CD4-positive, CD25-positive, alpha-beta regulatory T cell (primary cell): Measurements from ENCODE around the gene KIF2C. TPM values are rescaled to one million over a fixed set of nuclear protein-coding genes. Genes with fewer than 3 reads are reported as not detected.
"Not testable (repeated sequence)": the region's sequence is repeated elsewhere in the genome, so short reads cannot be mapped to it uniquely, and the experiment has no call there.

Experiments
- ATAC-seq, 2 donors: fragments of 150-1000 bp; cut with Tn5 transposase; one replicate each; pipeline ENCODE4 v1.10.0; 2021; ENCODE audit warnings: low read depth in 2 of 2, moderate number of reproducible peaks in 2 of 2, moderate library complexity in 1 of 2
- DNase-seq, 3 donors: peaks; one replicate each; pipeline versions ENCODE4 v3.0.0 to v3.0.0-alpha.2; 2012 to 2022; ENCODE audit warnings: mixed read lengths in 1 of 3
- H3K27ac ChIP-seq: one replicate; pipeline ENCODE4 v1.7.0; 2013; ENCODE audit warnings: mild to moderate bottlenecking, low read length; ENCODE audit not compliant: insufficient read depth, poor library complexity, severe bottlenecking
- H3K27me3 ChIP-seq: one replicate; pipeline ENCODE4 v1.7.0; 2013; ENCODE audit warnings: low read length; ENCODE audit not compliant: control insufficient read depth, insufficient read depth
- H3K36me3 ChIP-seq: one replicate; pipeline ENCODE4 v1.7.0; 2013; ENCODE audit warnings: mild to moderate bottlenecking, low read length, moderate library complexity; ENCODE audit not compliant: control insufficient read depth, insufficient read depth
- H3K4me1 ChIP-seq: 2 replicates; pipeline ENCODE4 v1.7.0; 2013; ENCODE audit warnings: mild to moderate bottlenecking, low read length; ENCODE audit not compliant: insufficient read depth, control insufficient read depth, poor library complexity, severe bottlenecking
- H3K4me3 ChIP-seq: one replicate; pipeline ENCODE4 v1.7.0; 2013; ENCODE audit warnings: low read depth, mild to moderate bottlenecking, low read length, moderate library complexity
- H3K9me3 ChIP-seq, 2 experiments: 1 replicate in 1 of 2; 2 replicates in 1 of 2; pipeline ENCODE4 v1.7.0; 2013; ENCODE audit warnings: low read length in 2 of 2, mild to moderate bottlenecking in 1 of 2, moderate library complexity in 1 of 2; ENCODE audit not compliant: control insufficient read depth in 2 of 2
- H3K27ac Mint-ChIP-seq, 3 donors: one replicate each; pipeline ENCODE4 v1.8.0; 2020 to 2022; ENCODE audit warnings: mild to moderate bottlenecking in 3 of 3, mixed read lengths in 3 of 3, moderate library complexity in 2 of 3
- H3K27me3 Mint-ChIP-seq: one replicate; pipeline ENCODE4 v1.8.0; 2022; ENCODE audit warnings: mild to moderate bottlenecking, mixed read lengths
- H3K36me3 Mint-ChIP-seq: one replicate; pipeline ENCODE4 v1.8.0; 2020; ENCODE audit warnings: mixed read lengths
- H3K4me1 Mint-ChIP-seq, 4 donors: one replicate each; pipeline ENCODE4 v1.8.0; 2020 to 2022; ENCODE audit warnings: mixed read lengths in 4 of 4, mild to moderate bottlenecking in 1 of 4
- H3K4me3 Mint-ChIP-seq, 4 donors: one replicate each; pipeline ENCODE4 v1.8.0; 2020 to 2022; ENCODE audit warnings: mild to moderate bottlenecking in 4 of 4, mixed read lengths in 4 of 4, moderate library complexity in 3 of 4
- H3K9me3 Mint-ChIP-seq, 7 donors: one replicate each; pipeline ENCODE4 v1.8.0; 2020 to 2022; ENCODE audit warnings: mixed read lengths in 7 of 7, mild to moderate bottlenecking in 3 of 7, moderate library complexity in 2 of 7
- polyA plus RNA-seq, 4 donors: library from polyadenylated mRNA; unstranded; fragments of 300-500 nt; fragmentation: Illumina TruSeq; gene quantifications; one replicate each; pipeline ENCODE4 v1.2.3, GENCODE V29; 2021
- total RNA-seq: library from RNA; stranded (reverse); gene quantifications from one replicate; pipeline ENCODE4 v1.2.3, GENCODE V29; 2022

The KIF2C gene
- total and polyA plus RNA-seq, 5 donors from 2014 or later: 1.1 to 3.9 (median 2.8) TPM

- ATAC-seq: peak in 1 of 2 donors; percentile 0
- Histone ChIP-seq H3K36me3 (peaks cover 50% of the 10 kb centered on the region), H3K9me3 (no peaks in the 10 kb centered on the region), H3K4me3 (peak within 1 kb of the TSS; percentile 53), H3K4me1 (peaks cover 88% of the 10 kb centered on the region), H3K27ac (peak within 1 kb of the TSS; percentile 97), H3K27me3 (no peaks in the 10 kb centered on the region)
- Mint-ChIP-seq H3K27ac (peak within 1 kb of the TSS; percentile 99 to 100 (median 99)), H3K4me1 (peaks cover 9 to 92% (median 43%) of the 10 kb centered on the region in 4 donors), H3K36me3 (peaks cover 36% of the 10 kb centered on the region), H3K4me3 (peak within 1 kb of the TSS; percentile 73 to 95 (median 90)), H3K9me3 (no peaks in the 10 kb centered on the region), H3K27me3 (peaks cover 7% of the 10 kb centered on the region)
- DNase-seq: peak in 1 of 3 donors; percentile 27
Observed at GRCh38 chr1:44806704-44807363, 67.2 kb downstream of the KIF2C start, which contains the start of gene DYNLT4. DYNLT4 (minus strand) TSS chr1:44807351; CDS start chr1:44806668, 683 bp downstream.

- Mint-ChIP-seq H3K27ac (peak overlapping the region; percentile 99 to 100 (median 99)), H3K36me3 (peaks cover 31% of the 10 kb centered on the region), H3K9me3 (no peaks in the 10 kb centered on the region), H3K4me3 (peak overlapping the region; percentile 73 to 95 (median 90)), H3K27me3 (peaks cover 7% of the 10 kb centered on the region), H3K4me1 (peaks cover 6 to 92% (median 43%) of the 10 kb centered on the region in 4 donors)
- peaks cover 86% of the 10 kb centered on the region for H3K4me1 ChIP-seq
- peak overlapping the region; percentile 53 for H3K4me3 ChIP-seq
- DNase-seq (peak; percentile 85 to 98 (median 88)), ATAC-seq (peak; percentile 59 to 64)
- H3K9me3 ChIP-seq: no peaks in the 10 kb centered on the region
- H3K36me3 ChIP-seq: peaks cover 44% of the 10 kb centered on the region
- no peaks in the 10 kb centered on the region for H3K27me3 ChIP-seq
- peak overlapping the region; percentile 97 for H3K27ac ChIP-seq
Observed at GRCh38 chr1:44807364-44808062, 67.9 kb downstream of the KIF2C start.

GRCh38 chr1:44808063-44808937 lies 68.7 kb downstream of the KIF2C start, which contains the start of gene BTBD19:
BTBD19 (plus strand) TSS chr1:44808523; CDS start chr1:44808821, 298 bp downstream.
- Histone ChIP-seq H3K36me3 (peaks cover 36% of the 10 kb centered on the region), H3K4me1 (peaks cover 86% of the 10 kb centered on the region), H3K9me3 (no peaks in the 10 kb centered on the region), H3K27ac (peak within 1 kb of the TSS; percentile 97), H3K27me3 (no peaks in the 10 kb centered on the region), H3K4me3 (peak within 1 kb of the TSS; percentile 53)
- Mint-ChIP-seq H3K4me3 (peak within 1 kb of the TSS; percentile 85 to 95 (median 90)), H3K36me3 (peaks cover 24% of the 10 kb centered on the region), H3K27ac (peak within 1 kb of the TSS; percentile 99 to 100 (median 99)), H3K27me3 (peaks cover 7% of the 10 kb centered on the region), H3K4me1 (peaks cover 6 to 88% (median 38%) of the 10 kb centered on the region in 4 donors), H3K9me3 (no peaks in the 10 kb centered on the region)
- DNase-seq (peak; percentile 21 to 60 (median 45)), ATAC-seq (no peak)

- Mint-ChIP-seq H3K9me3 (peaks cover 0 to 1% (median 0%) of the 10 kb centered on the region in 7 donors), H3K27me3 (peaks cover 7% of the 10 kb centered on the region), H3K4me3 (peak overlapping the region; percentile 85 to 95 (median 90)), H3K4me1 (peaks cover 6 to 86% (median 40%) of the 10 kb centered on the region in 4 donors), H3K36me3 (peaks cover 18% of the 10 kb centered on the region), H3K27ac (peak overlapping the region; percentile 99 to 100 (median 99))
- Histone ChIP-seq H3K36me3 (peaks cover 27% of the 10 kb centered on the region), H3K4me3 (peak overlapping the region; percentile 38), H3K27me3 (no peaks in the 10 kb centered on the region), H3K4me1 (peaks cover 85% of the 10 kb centered on the region), H3K9me3 (no peaks in the 10 kb centered on the region), H3K27ac (peak overlapping the region; percentile 97)
- DNase-seq (peak; percentile 82 to 98 (median 91)), ATAC-seq (peak; percentile 72 to 76)
Observed at GRCh38 chr1:44808938-44809917, 69.6 kb downstream of the KIF2C start.

- H3K4me3 ChIP-seq: peak overlapping the region; percentile 48
- peaks cover 16% of the 10 kb centered on the region for H3K36me3 Mint-ChIP-seq
Observed at GRCh38 chr1:44810101-44810761, 70.6 kb downstream of the KIF2C start.

GRCh38 chr1:44810762-44811105 lies 71.1 kb downstream of the KIF2C start:
- Mint-ChIP-seq H3K4me3 (peak overlapping the region; percentile 66 to 95 (median 74)), H3K36me3 (peaks cover 14% of the 10 kb centered on the region)
- DNase-seq: peak in 1 of 3 donors; percentile 11

More at GRCh38 chr1:44810101-44810761, 70.6 kb downstream of the KIF2C start:
- Histone ChIP-seq H3K27ac (peak overlapping the region; percentile 97), H3K36me3 (peaks cover 19% of the 10 kb centered on the region), H3K27me3 (no peaks in the 10 kb centered on the region), H3K4me1 (peaks cover 84% of the 10 kb centered on the region), H3K9me3 (no peaks in the 10 kb centered on the region)
- no peak for ATAC-seq
- H3K27ac Mint-ChIP-seq: peak overlapping the region; percentile 99 to 100 (median 99)
- H3K4me1 Mint-ChIP-seq: peaks cover 6 to 85% (median 46%) of the 10 kb centered on the region in 4 donors
- peaks cover 0 to 2% (median 0%) of the 10 kb centered on the region in 7 donors for H3K9me3 Mint-ChIP-seq
- H3K27me3 Mint-ChIP-seq: peaks cover 7% of the 10 kb centered on the region
- peak overlapping the region; percentile 80 to 95 (median 87) for H3K4me3 Mint-ChIP-seq
- DNase-seq: peak in 2 of 3 donors; percentile 21 to 43

More at GRCh38 chr1:44810762-44811105, 71.1 kb downstream of the KIF2C start:
- Mint-ChIP-seq H3K4me1 (peaks cover 6 to 85% (median 49%) of the 10 kb centered on the region in 4 donors), H3K27ac (peak overlapping the region; percentile 99 to 100 (median 99))
- H3K27me3 ChIP-seq, H3K27me3 Mint-ChIP-seq, H3K9me3 ChIP-seq, H3K9me3 Mint-ChIP-seq, ATAC-seq: not testable (repeated sequence)
- Histone ChIP-seq H3K4me1 (peaks cover 84% of the 10 kb centered on the region), H3K4me3 (peak overlapping the region; percentile 48), H3K36me3 (peaks cover 14% of the 10 kb centered on the region), H3K27ac (peak overlapping the region; percentile 97)
